A673 (cell line): ENCODE measurements around the gene YBX2.

Experiments
- EZH2 ChIP-seq: fragments of 200-600 bp; sonication (generic); IDR thresholded peaks from 2 replicates; pipeline ENCODE4 v1.6.1; 2017; ENCODE audit warnings: borderline replicate concordance, low read depth, mild to moderate bottlenecking, mixed read lengths, antibody characterized with exemption, low read length; ENCODE audit not compliant: poor library complexity, severe bottlenecking
- TF ChIP-seq, protein P1 (sequence below): fragments of 300-800, 200-600 bp; sonication (generic); conservative IDR thresholded peaks from 2 replicates; pipeline ENCODE4 v1.5.1; 2017; ENCODE audit warnings: low read depth, mild to moderate bottlenecking, antibody characterized with exemption, low read length, moderate library complexity, mixed read lengths

DNA sequence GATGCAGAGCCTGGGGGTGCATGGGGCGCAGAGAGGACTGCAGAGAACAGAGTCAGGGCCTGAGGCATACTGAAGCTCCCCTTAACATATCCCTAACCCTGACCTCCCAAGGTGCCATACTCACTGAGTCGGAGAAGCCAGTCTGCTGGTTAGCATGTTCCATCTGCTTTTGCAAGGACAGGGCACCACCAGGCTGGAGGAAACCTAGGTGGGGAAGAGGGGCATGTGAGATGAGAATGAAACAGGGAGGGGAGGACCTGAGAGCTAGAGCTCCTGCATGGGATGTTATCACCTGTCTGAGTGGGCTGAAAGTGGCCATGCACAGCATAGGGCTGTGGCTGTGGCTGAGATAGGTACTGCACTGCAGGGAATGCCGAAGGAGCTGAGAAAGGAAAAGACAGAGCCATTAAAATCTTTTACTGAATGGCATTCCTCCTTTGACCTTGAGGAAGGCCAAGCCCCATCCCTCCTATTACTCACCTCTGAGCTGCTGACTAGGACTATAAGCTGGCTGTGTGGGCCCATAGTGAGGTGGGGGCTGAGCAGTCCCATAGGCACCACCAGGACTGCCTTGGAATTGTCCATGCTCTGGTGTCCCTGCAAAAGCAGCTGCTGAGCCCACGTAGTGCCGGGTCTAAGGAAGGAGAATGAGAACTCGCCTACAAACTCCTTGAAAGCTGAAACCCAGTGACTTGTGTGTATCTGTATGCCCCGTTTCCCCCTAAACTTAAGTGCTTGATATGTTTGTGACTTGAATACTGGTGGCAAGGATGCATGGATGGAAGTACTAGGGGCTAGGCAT is 18.9 kb upstream of the YBX2 start:
- TF ChIP-seq, protein P1, sequence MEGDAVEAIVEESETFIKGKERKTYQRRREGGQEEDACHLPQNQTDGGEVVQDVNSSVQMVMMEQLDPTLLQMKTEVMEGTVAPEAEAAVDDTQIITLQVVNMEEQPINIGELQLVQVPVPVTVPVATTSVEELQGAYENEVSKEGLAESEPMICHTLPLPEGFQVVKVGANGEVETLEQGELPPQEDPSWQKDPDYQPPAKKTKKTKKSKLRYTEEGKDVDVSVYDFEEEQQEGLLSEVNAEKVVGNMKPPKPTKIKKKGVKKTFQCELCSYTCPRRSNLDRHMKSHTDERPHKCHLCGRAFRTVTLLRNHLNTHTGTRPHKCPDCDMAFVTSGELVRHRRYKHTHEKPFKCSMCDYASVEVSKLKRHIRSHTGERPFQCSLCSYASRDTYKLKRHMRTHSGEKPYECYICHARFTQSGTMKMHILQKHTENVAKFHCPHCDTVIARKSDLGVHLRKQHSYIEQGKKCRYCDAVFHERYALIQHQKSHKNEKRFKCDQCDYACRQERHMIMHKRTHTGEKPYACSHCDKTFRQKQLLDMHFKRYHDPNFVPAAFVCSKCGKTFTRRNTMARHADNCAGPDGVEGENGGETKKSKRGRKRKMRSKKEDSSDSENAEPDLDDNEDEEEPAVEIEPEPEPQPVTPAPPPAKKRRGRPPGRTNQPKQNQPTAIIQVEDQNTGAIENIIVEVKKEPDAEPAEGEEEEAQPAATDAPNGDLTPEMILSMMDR = no peak
- TF ChIP-seq EZH2 = no peak
